Hepatocyte (in vitro differentiated cells): ENCODE data around the gene ZSCAN26.

ENCODE experiments used
- EZH2 ChIP-seq: fragments of 200-600 bp; sonication (generic); IDR thresholded peaks from 2 replicates; pipeline ENCODE4 v1.6.1; 2016; ENCODE audit warnings: antibody characterized with exemption, mild to moderate bottlenecking, borderline replicate concordance
- EZH2phosphoT487 ChIP-seq: fragments of 200-600 bp; sonication (generic); IDR thresholded peaks from one replicate; pipeline ENCODE4 v1.6.1; 2018; ENCODE audit warnings: antibody characterized with exemption, mild to moderate bottlenecking, low read depth, moderate library complexity; ENCODE audit not compliant: unreplicated experiment, severe bottlenecking
- TF ChIP-seq, protein P1 (sequence below): fragments of 200-600 bp; sonication (generic); IDR thresholded peaks from 2 replicates; pipeline ENCODE4 v1.5.1; 2016; ENCODE audit warnings: antibody characterized with exemption, mild to moderate bottlenecking; ENCODE audit not compliant: poor library complexity

DNA sequence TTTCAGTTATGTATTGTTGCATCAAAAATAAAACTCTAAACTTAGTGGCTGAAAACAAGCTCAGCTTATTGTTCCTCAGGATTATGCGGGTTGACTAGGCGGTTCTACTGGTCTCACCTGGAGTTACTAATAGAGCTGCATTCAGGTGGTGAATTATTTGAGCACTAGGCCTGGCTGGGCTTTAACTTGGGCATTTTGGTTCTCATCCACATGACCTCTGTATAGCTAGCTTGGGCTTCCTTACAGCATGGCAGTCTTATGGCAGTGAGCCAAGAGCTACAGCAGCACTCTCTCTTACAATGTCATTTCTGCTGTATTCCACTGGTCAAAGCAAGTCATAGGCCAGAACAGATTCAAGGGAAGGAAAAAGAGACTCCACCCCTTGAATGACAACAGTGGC, 16.0 kb downstream of the ZSCAN26 start:
- TF ChIP-seq, protein P1, sequence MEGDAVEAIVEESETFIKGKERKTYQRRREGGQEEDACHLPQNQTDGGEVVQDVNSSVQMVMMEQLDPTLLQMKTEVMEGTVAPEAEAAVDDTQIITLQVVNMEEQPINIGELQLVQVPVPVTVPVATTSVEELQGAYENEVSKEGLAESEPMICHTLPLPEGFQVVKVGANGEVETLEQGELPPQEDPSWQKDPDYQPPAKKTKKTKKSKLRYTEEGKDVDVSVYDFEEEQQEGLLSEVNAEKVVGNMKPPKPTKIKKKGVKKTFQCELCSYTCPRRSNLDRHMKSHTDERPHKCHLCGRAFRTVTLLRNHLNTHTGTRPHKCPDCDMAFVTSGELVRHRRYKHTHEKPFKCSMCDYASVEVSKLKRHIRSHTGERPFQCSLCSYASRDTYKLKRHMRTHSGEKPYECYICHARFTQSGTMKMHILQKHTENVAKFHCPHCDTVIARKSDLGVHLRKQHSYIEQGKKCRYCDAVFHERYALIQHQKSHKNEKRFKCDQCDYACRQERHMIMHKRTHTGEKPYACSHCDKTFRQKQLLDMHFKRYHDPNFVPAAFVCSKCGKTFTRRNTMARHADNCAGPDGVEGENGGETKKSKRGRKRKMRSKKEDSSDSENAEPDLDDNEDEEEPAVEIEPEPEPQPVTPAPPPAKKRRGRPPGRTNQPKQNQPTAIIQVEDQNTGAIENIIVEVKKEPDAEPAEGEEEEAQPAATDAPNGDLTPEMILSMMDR, result no peak
- TF ChIP-seq EZH2 (no peak), EZH2phosphoT487 (no peak)
